GM12874 (cell line): ENCODE measurements around the gene PCSK4.

ENCODE experiments used
- CTCF ChIP-seq: IDR thresholded peaks from 2 replicates; pipeline ENCODE4 v1.5.1; 2011; ENCODE audit warnings: low read depth, mild to moderate bottlenecking, control low read depth, low read length, moderate library complexity; ENCODE audit not compliant: insufficient read depth

PCSK4 gene

DNA sequence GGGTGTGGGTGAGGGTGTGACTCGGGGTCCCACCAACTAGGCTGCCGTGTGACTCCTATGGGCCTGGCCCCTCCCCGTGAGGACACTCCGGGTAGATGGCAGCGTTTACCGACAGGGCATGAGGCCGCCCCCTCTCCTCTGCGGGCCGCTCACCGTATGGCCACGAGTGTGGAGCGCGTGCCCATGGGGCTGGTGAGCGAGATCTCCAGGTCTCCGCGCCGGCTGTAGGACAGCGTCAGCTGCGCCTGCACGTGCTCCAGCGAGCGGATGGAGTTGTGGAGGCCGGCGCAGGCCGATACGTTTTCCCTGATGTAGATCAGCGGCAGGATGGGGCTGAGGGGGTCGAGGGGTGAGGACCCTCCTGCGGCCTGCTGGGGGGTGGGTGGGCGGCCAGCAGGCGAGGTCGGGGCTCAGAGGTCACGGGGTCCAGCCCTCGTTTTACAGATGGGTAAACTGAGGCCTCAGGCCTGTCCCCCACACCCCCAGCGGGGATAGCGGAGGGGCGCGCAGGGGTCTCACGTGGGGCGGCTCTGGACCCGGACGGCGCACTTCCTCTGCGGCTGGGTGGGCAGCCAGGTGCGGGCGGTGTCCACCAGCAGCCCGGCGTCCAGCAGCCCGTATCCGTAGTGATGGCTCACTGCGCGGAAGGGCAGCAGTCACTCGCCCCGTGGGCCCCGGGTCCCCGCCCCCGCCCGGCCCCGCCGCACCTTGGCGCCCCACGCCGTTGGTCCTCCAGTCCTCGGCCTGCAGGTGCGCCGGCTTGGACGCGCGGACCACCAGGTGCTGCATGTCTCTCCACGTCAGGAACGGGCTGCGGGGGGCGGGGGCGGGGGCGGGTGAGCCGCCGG is 6.8 kb downstream of the PCSK4 start:
- TF ChIP-seq CTCF: no peak

GRCh38 chr19:1482361-1483130 is 7.6 kb downstream of the PCSK4 start:
- TF ChIP-seq CTCF: no peak

DNA sequence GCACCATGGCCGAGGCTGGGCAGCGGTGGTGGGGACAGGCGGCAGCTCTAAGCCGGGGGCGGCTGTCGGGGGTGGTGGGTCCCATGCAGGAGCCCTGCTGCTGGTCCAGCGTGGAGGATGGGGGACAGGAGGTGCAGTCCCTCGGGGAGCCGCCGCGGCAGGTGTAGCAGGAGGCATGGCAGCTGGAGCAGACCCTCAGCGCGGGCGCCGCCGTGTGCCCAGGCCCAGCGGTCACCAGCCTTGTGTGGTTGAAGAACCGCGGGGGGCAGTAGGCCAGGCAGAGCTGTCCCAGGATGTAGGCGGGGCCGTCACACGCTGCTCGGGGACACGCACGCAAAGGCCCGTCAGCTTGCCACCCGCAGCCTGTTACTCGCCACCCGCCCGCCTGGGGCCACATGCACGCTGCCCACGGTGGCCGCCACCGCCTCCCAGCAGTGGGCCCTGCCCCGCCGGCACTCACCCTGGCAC is 8.2 kb downstream of the PCSK4 start:
- no peak for TF ChIP-seq CTCF

DNA sequence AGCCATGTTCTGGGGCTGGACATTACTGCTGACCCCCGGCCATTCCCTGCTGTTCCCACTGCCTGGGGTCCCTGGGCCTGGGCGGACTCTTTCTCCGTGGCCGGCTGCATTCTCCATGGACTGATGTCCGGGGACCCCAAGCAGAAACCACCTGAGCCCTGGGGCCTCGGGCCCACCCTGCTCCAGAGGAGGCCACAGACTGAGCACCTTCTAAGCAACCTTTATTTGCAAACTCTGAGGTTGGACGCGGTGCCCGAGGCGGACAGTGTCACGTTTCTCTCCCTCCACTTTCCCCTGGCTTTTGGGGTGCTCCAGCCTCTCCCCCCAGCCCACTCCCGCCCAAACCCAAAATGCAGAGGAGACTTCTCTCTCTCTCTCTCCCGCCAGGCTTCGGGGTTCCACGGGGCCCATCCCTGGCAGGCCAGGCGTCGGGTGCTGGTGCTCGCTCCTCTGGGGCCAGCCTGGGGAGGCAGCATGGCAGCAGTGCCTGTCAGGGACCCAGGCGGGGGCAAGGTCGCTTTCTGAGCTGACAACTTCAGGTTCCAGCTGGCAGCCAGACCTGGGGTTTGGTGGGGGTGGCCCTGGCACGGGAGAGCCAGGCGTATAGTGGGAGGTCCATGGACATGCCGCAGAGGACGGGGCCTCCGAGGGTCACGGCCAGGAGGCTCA is 8.8 kb downstream of the PCSK4 start:
- no peak for TF ChIP-seq CTCF

- TF ChIP-seq CTCF: no peak
Measured at GRCh38 chr19:1478934-1479707, 11.0 kb downstream of the PCSK4 start, which contains the start of gene C19orf25. TSS of gene C19orf25 (minus strand) at chr19:1479215. CDS start at chr19:1478903, 312 bp downstream.

GRCh38 chr19:1475751-1476437 is 14.3 kb downstream of the PCSK4 start:
- TF ChIP-seq CTCF: no peak
